Hair follicle dermal papilla cell (primary cell): ENCODE measurements around the gene GLP2R. TPM values are rescaled to one million over a fixed set of nuclear protein-coding genes. Genes with fewer than 3 reads are reported as not detected.

Experiments used
- total RNA-seq: library from RNA; depleted of rRNA; stranded (reverse); fragments of >200 nt; gene quantifications from 2 replicates; pipeline ENCODE4 v1.2.3, GENCODE V29; 2012

Gene GLP2R, protein sequence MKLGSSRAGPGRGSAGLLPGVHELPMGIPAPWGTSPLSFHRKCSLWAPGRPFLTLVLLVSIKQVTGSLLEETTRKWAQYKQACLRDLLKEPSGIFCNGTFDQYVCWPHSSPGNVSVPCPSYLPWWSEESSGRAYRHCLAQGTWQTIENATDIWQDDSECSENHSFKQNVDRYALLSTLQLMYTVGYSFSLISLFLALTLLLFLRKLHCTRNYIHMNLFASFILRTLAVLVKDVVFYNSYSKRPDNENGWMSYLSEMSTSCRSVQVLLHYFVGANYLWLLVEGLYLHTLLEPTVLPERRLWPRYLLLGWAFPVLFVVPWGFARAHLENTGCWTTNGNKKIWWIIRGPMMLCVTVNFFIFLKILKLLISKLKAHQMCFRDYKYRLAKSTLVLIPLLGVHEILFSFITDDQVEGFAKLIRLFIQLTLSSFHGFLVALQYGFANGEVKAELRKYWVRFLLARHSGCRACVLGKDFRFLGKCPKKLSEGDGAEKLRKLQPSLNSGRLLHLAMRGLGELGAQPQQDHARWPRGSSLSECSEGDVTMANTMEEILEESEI
- total RNA-seq = not detected in 2 replicates

DNA sequence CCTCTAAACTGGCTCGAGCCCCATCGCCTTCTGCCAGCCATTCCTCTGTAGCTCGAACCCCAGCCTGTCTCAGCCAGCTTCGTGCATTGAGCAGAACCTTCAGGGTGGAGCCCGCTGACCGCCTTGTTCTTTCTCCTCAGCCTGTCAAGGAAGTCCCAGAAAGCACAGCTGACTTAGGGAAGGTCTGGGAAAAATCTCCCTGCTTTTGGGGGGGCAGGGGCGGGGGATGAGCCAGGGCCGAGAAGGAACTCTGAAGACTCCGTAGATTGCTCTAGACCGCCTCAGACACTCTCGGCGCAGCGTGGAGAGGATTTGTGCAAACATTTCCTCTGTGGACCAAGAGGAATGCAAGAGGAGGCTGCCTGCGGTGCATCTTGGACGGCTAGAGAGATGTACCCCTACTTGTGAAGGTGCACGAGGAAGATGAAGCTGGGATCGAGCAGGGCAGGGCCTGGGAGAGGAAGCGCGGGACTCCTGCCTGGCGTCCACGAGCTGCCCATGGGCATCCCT, at the start of gene GLP2R:
TSS of gene GLP2R (plus strand) at position 284 of the 510 bp plus-strand sequence. CDS start at position 424, 140 bp downstream.

DNA sequence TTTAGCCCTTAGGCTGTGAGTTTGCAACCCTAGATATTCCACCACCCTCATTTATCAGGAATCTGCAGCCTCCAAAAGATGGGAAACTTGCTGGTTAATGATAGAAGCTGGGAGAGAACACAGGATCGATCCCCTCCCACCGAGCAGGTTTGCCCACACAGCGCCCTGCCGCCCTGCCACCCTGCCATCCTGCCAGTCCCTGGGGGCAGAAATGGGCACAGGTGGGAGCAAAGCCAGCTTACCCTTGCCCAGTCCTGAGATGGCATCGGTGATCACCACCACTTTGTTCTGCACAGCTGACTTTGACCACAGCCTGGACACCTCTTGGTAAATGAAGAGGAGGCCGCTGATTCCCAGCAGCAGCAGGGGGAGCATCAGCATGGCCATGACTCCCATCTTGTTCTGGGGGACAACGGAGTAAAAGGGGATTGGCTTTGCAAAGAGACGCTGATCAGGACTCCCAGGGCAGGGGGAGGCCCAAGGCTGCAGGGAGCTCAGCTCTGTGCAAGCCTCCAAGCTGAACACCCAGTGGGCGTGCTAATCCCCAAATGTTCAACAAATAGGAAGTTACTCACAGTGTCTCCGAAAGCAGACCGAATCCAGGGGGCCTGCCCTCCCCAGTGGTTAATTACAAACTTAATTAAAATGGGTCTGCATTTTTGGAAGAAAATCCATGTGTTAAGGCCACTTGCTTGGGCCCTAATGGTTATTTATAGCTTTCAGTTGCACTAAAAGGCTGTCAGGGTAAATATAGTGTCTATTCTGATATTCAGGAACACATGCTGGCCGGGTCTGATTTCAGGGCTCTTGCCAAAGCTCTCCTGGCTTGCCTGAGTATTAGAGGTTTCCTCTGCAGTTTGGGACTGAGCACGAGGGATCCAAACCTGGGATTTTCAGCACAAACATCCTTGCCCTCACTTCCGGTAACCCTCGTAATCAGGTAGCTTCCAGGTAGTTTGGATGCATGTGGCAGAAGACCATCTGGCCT, 34.5 kb upstream of the GLP2R start, which contains the start of gene DHRS7C:
TSS of gene DHRS7C (minus strand) at position 704 of the 988 bp plus-strand sequence. CDS start at position 396, 308 bp downstream.

DNA sequence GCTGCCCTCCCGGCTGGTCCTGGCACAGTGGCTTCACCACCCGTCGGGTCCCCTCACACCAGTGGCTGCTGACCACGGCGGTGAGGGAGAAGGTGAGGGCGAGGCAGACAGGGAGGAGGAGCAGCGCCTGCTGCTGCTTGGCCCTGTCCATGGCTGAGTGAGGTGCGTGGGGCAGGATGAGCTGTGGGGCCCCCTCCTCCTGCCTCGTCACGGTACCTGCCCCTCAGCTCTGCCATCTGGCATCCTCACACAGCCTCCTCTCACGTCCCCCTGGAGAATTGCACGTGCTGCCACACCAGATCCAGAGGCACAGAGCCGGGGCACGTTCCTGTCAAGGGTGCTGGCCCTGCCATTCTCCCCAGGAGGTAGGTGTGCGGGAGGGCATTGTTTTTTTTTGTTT, 3.8 kb upstream of the GLP2R start, which contains the start of gene GSG1L2:
TSS of gene GSG1L2 (minus strand) at position 159 of the 400 bp plus-strand sequence. CDS start at position 151, 8 bp downstream.

DNA sequence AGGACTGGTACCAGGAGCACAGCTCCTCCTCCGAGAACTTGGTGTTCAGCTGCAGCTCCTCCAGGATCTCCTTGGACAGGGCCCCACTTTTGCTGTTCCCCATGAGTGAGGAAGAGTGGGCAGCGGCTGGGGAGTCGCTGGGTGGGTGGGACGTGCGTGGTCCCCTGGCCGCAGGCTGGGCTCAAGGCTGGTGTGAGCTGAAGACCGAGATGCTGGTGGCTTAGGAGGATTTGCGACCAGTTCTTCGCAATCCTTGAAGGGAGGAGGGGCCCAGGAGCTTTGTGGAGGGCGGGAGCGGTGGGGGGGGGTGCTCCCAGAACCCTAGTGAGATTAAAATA, 79.3 kb downstream of the GLP2R start, which contains the start of gene RCVRN:
TSS of gene RCVRN (minus strand) at position 194 of the 338 bp plus-strand sequence. CDS start at position 103, 91 bp downstream.

Other genes starting within 250 kb of the GLP2R start
- gene CFAP52, start 249.3 kb upstream of the GLP2R start, total RNA-seq = 0.36 and 0.65 TPM in 2 replicates
- gene USP43, start 180.4 kb upstream of the GLP2R start, total RNA-seq = 0.49 TPM in 2 replicates
- not detected in 2 replicates for gene DHRS7C, start 34.3 kb upstream of the GLP2R start, total RNA-seq
- gene GSG1L2, start 3.8 kb upstream of the GLP2R start, total RNA-seq = not detected in 2 replicates
- gene RCVRN, start 79.3 kb downstream of the GLP2R start, total RNA-seq = under 0.01 and 0.16 TPM in 2 replicates